Astrocyte of the cerebellum (primary cell): ENCODE measurements around the gene SGMS1.
"Not testable (repeated sequence)": the region's sequence is repeated elsewhere in the genome, so short reads cannot be mapped to it uniquely, and the experiment has no call there.

Source experiments
- DNase-seq: peaks from one replicate; pipeline ENCODE4 v3.0.0-alpha.2; 2011; ENCODE audit warnings: low read depth
- H3K4me3 ChIP-seq: 2 replicates; pipeline ENCODE4 v1.5.1; 2011; ENCODE audit warnings: mild to moderate bottlenecking, low read depth, low read length, moderate library complexity
- in situ Hi-C: cut with HindIII; loops from 2 replicates; pipeline ENCODE4 v1.10.0; 2017; ENCODE audit warnings: low sequenced_read_pairs
- TF ChIP-seq, protein P1 (sequence below): IDR thresholded peaks from 2 replicates; pipeline ENCODE4 v1.5.1; 2012; ENCODE audit warnings: low read length, low read depth, moderate library complexity, mild to moderate bottlenecking; ENCODE audit errors: missing control alignments

SGMS1 gene

GRCh38 chr10:50552308-50552707, 71.4 kb downstream of the SGMS1 start:
- DNase-seq, result no peak
- TF ChIP-seq, protein P1, sequence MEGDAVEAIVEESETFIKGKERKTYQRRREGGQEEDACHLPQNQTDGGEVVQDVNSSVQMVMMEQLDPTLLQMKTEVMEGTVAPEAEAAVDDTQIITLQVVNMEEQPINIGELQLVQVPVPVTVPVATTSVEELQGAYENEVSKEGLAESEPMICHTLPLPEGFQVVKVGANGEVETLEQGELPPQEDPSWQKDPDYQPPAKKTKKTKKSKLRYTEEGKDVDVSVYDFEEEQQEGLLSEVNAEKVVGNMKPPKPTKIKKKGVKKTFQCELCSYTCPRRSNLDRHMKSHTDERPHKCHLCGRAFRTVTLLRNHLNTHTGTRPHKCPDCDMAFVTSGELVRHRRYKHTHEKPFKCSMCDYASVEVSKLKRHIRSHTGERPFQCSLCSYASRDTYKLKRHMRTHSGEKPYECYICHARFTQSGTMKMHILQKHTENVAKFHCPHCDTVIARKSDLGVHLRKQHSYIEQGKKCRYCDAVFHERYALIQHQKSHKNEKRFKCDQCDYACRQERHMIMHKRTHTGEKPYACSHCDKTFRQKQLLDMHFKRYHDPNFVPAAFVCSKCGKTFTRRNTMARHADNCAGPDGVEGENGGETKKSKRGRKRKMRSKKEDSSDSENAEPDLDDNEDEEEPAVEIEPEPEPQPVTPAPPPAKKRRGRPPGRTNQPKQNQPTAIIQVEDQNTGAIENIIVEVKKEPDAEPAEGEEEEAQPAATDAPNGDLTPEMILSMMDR, result no peak
- no peak overlapping the region for H3K4me3 ChIP-seq
- in situ Hi-C loops, result no loop called here

DNA sequence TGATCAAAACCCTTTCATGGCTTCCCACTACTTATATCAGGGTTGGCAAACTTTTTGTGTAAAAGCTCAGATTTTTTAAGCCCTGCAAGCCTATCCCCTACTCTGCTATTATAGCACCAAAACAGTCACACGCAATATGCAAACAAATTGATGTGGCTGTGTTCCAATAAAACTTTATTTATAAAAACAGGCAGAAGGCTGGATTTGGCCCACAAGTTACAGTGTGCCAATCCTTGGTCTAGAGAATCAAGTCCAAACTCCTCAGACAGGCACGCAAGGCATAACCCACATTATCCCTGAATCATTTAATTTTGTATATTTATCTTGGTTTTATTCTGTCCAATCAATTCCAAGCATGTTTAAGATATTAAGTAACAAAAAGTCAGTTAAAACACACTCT, 71.9 kb downstream of the SGMS1 start:
- H3K4me3 ChIP-seq, result no peak overlapping the region
- no peak for DNase-seq
- in situ Hi-C loops, result no loop called here
- TF ChIP-seq, protein P1, result no peak

DNA sequence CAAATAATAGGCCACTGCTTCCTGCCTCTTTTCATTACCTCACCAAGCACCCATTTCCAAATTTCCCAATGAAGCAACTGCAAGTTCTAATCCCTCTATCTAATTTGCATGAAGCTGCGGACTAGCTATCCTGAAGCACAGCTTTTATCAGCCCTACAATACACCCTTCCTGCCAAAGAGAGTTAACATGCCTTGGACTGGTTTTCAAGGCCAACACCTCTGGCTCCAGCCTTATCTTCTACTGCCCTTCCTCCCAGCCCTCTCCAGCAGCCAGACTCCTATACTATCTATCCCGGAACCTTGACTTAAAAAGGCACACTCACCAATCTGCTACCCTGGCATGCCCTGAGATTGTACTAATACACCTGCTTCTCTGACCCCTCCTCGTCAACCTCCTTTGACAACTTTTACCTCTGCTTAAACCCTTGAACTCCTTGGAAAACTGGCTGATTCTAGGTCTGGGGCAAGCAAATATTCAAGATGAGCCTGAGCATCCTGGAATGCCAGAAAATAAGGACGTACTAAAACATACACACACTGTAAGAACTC, 73.4 kb downstream of the SGMS1 start:
- TF ChIP-seq, protein P1, result no peak
- DNase-seq, result no peak
- no peak overlapping the region for H3K4me3 ChIP-seq
- in situ Hi-C loops, result no loop called here

- H3K4me3 ChIP-seq, in situ Hi-C loops, DNase-seq: not testable (repeated sequence)
These were observed 74.6 kb downstream of the SGMS1 start for GRCh38 chr10:50549186-50549585.

DNA sequence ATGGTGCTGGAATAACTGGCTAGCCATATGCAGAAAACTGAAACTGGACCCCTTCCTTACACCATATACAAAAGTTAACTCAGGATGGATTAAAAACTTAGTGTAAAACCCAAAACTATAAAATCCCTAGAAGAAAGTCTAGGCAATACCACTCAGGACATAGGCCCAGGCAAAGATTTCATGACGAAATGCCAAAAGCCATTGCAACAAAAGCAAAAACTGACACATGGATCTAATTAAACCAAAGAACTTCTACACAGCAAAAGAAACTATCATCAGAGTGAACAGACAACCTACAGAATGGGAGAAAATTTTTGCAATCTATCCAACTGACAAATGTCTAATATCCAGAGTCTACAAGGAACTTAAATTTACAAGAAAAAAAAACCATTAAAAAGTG, 75.3 kb downstream of the SGMS1 start:
- H3K4me3 ChIP-seq, in situ Hi-C loops, DNase-seq: not testable (repeated sequence)

GRCh38 chr10:50546287-50546686, 77.5 kb downstream of the SGMS1 start:
- DNase-seq, in situ Hi-C loops: not testable (repeated sequence)

DNA sequence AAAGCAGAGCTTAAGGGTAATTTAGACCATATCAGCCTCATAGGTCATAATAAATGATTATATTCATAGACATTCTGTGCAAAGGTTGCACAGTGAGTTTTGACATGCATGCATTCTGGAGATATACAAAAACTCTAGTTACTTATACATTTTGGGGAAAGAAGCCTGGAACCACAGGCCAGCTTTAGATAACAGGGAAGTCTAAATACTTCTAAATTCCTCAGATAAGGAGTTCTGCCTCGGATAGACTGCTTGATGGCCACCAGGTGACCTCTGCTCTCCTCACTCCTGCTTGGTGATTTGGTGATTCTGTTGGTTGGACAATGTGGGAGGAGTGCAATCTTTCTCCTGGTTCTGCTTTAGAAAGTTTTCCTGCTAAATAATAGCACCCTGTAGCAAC, 77.9 kb downstream of the SGMS1 start:
- in situ Hi-C loops, result no loop called here
- H3K4me3 ChIP-seq, result no peak overlapping the region
- DNase-seq, result no peak
- TF ChIP-seq, protein P1, result no peak

More at GRCh38 chr10:50546287-50546686, 77.5 kb downstream of the SGMS1 start:
- not testable (repeated sequence) for H3K4me3 ChIP-seq

GRCh38 chr10:50544857-50545429, 78.8 kb downstream of the SGMS1 start:
- DNase-seq, result no peak
- H3K4me3 ChIP-seq, result no peak overlapping the region
- in situ Hi-C loops, result no loop called here
- TF ChIP-seq, protein P1, result no peak
